HG03469 (cell line): ENCODE results near the gene ADAMTS17.

Experiments
- ATAC-seq: cut with Tn5 transposase; IDR thresholded peaks from one replicate; pipeline ENCODE4 v1.9.1; 2021; ENCODE audit warnings: mild to moderate bottlenecking, moderate library complexity, moderate number of reproducible peaks; ENCODE audit not compliant: unreplicated experiment

ADAMTS17 gene

DNA sequence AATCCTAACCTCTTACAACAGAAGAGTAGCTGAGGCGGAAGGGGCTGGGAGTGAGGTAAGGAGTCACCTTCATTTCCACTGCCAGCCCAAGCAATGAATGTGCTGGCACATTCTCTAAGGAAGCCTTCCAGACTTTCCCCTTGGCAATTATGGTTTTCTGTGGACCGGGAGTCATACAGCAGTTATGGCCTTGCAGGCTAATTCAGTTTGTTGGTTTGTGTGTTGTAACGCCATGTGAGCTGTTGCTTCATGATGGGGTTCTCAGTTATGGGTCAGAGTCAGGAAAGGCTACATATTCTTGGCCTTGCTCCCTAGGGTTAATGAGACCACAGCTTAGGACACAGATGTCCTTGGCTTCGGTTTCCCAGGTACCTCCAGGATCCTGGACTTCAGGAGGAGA, 137.0 kb downstream of the ADAMTS17 start:
- no peak for ATAC-seq

DNA sequence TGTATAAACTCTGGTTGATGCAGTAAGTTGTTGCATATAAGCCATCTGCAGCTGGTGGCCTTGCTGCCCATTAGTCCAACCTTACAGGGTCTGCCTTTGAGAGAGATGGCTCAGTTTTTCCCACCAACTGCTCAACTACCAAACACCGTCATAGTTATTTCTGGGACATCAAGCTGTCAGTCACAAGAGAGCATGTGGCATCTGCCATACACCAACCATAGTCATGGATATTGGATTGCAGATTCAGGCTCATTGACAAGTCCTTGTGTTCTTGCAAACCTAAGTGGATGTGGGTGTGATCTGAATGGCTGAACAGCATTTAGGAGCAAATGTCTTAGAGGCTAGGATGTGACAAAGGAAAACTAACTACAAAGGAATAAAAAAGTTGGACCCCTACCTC, 137.6 kb downstream of the ADAMTS17 start:
- no peak for ATAC-seq

DNA sequence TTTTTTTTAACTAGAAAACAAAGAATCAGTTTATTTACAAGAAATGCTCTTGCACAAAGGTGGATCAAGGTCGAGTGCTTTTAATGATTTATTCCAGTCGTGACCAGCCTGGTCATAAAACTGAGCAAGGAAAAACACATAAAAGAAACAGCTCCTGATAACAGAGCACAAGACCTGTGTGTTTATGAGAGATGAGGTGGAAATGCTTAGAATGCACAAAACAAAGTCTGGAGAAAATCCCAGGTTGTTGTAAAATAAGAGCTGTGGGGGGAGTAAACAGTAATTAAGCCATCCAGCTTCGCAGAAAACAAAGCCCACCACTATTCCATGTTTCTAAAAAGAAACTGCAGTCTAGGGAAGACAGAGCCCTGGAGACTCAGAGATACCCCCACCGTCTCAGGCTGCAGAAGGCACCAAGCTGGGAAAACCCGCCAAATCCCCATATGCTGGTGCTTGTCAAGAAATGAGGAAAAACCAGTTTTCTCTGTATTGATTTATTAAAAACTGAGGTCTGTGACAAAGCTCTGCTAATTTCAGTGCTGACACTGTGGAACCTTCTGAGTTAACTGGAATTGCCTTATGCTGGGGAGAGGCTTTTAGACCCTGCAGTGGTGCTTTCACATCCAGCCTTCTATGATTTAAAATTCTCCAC, 139.3 kb downstream of the ADAMTS17 start:
- no peak for ATAC-seq

DNA sequence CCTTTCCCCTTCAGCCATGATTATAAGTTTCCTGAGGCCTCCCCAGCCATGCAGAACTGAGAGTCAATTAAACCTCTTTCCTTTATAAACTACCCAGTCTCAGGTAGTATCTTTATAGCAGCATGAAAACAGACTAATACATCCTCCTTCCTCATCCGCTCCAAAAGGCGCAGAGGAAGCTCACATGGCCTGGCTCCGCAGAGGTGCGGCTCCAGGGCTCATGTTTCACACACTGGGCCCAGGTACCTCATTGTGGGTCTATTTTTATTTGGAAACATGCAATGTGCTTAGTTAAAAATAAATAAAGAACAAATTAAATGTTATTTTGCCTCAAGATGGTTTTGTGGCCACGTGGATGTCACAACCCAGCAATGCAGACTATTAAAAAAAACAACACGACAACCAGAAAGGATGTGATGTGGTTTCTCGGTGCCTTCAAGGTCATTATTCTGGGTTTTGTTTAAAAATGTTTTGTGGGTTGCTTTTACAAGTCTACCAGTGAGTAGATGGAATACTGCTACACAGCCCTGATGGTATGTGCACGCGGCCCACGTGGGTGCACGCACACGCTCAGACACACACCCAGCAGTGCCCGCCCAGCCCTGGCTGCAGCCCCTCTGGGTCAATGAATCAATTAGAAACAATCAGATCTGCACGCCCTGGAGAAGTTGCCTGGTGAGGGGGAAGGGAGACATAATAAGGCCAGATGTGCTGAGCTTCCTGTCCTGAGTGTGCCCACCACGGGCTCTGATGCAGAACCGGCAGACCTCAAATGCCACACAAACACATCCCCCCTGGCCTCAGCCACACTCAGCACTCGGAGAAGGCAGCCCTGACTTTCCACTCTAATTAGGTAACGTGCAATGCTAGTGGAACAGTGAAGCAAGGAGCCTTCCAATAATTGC, 140.1 kb downstream of the ADAMTS17 start:
- ATAC-seq: no peak

DNA sequence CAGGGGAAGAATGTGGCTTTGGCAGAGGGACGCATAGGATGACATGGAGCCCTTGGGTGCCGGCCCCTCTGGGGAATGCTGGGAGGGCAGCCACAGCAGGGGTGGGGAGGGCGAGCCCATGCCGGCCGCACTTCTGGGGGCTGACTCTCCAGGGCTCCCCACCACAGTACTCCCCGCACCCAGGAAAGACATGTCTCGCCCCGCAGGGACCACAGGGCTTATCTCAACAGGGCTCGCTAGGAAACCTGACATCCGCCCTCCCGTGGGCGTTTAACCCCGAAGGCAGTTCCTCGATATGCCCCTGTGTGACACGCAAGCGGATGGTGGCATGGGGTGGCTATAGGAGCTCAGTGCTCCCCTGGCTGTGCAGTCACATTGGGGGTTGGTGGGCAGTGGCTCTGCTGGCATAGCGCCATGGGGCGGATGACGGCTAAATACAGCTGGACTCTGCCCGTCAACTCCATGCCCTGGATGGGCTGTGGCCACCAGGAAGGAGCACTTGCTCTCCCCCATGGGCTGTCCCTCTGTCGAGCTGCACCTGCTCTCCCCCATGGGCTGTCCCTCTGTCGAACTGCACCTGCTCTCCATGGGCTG, 141.4 kb downstream of the ADAMTS17 start:
- ATAC-seq: no peak

DNA sequence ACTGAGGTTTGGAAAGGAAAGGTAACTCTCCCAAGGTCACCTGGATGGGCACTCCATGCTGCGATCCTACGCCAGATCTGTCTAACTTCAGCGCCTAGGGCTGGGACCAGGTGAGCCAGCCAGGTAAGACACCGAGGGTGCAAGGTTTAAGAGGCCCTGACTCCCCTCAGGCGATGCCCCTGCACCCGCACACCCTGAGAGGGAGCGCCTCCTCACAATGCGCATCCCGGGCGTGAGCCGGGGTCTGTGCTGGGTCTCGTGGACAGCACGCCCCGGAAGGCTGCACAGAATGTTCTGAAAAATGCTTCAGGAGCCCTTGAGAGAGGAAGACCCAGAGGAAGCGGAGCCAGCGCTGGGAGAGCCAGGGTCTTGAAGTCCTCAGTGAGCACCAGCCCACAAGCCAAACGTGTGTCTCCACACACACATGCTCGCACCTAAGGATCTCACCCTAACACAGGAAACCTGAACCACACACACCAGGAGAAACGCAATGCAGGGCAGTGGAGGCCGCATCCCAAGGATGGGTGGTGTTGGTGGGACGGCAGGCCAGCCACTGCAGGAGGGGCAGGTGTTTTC, 142.0 kb downstream of the ADAMTS17 start:
- ATAC-seq: no peak

DNA sequence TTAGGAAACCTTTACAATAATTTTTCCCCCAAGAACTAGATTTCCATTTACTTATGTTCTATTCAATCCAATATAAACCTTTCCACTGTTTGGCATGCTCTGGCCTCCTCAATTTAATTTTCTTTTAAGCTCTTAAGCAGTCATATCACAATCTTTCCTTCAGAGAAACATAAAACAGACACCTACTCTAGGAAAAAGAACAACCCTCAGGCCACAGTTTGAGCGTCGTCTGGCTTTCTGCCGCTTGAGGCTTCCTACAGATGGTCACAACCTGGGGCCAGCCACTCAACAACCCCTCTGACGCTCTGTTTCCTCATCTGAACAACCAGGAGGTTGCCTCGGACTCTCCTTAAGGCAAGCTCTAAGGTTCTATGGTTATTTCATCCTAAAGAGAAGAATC, 143.3 kb downstream of the ADAMTS17 start:
- ATAC-seq: no peak

DNA sequence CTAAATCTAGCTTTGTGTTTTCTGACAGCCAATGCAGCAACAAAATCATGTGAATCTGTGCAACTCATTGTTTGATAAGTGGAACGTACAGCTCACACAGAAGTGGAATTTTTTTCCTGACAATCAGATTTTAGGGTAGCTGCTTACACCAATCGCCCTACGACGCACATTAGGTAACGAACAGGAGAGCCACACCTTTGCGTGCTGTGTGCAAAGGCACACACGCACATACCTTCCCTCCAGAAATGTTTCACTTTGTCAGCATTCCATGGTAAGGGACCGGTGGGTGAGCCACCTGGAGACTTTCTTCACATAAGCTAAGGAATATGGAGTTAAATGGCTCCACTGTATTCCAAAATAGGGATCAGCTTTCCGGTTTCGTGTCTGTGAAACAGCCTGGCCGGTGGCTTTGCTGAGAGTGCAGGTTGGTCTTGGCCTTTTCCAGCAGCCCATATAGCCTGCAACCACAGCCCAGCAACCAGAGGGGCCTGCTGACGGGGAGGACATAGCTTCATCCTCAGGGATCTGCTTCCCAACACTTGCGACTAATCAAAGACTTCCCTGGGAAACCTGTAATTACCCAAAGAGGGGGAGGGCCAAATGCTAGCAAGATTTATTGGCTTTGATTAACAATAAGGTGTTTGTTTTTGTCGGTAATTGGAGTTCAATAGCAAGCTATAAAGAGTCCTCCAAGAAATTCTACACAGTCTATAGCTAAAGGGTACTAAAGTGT, 145.3 kb downstream of the ADAMTS17 start:
- ATAC-seq: no peak

DNA sequence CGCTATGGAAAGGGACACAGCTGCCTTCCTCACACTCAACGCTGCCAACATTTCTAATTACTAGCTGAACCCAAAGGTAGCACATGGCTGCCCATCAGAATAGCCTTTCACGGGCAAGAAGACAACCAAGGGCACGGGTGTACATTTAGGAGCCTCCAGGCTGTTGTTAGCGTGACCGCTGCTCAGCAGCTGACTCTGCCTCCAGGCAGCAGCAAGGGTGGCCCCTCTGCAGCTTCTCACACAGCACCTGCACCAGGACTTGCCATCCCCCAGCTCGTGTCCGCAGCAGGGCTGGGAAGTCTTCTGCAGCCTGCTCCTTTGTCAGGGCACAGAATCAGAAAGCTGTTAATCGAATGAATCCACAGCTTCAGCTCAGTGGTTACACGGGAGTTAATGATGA, 146.8 kb downstream of the ADAMTS17 start:
- no peak for ATAC-seq

DNA sequence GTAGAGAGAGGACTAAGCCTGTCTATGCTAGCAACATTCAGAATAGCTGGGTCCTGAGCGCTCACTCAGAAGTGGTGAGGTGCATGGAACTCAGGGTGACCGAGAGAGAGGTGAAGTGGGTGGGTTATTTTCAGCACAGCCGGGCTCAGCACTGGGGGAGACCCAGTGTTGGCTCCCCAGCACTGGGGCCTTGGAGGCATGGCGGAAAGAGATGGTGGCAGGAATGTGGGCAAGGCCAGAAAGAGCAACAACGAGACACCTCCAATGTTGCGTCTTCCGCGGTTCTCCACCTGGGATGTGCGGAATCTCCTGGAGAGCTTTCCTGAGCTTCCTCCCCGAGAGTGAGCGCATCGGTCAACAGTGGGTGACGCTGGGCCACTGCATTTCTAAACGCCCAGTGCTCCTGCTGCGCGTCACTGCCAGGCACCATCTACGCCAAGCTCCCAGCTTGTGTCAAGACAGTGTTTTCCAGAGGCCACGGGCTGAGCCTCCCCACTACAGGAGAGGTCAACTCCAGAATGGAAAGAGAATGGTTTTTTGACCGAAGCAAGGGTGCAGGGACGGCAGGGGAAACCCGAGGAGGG, 148.4 kb downstream of the ADAMTS17 start:
- ATAC-seq: no peak

DNA sequence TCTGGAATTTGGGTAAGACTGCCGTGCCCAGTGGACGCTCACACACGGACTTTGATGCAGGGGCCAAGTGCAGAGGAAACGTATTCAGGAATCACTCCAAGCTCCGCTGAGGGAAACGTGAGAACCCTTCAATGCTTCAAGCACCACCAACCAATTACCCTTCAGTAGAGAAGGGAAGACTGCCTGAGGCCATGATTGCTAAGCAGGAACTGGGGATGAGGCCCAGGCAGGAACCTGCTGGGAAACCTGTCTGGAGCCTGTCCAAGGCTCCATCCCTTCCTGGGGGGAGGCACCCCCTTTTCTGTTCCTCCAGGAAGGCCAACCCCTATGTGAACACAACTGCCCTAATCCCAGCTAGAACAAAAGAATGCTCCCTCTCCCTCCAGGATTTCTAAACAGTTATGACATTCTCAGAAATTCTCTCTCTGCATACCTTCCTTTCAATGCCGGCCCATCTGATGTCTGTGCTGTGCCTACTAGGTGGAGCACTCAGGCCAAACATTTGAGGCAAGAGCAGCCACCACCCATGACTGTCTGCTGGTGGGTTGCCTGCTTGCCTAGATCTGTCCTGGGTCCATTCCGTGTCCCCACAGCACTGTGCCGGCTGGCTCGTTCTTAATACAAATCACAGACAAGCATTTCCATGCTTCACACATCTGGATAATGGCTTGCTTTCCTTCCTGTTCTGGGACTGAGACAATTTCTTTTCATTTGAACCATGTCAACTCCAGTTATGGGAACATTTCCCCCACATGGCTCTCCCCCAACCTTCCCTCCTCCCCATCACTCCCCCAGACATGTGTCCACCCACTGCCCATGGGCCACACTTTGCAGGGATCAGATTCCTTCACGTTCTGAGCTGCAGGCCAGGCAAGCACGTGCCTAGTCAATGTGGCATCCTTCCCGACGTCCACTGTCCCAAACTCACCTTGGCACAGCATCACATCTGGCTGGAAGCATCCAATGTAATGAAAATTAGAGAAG, 149.4 kb downstream of the ADAMTS17 start:
- no peak for ATAC-seq

DNA sequence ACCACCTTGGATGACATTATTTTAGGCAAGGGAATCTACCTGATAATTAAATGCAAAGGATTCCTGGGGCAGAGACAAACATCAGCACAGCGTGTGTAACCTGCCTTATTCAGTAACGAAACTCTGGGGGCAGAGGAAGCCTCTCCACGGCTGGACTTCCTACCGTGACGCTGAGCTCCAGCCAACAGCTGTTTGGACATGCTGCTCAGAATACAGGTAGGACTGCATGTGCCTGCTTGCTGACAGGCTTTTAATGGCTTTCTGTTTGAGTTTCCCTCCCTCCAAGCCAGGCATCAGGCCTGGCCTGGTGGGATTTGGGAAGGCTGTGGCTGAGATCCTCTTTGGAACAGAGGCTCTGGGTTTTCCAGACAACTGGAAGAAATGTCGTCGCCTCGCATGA, 150.6 kb downstream of the ADAMTS17 start:
- no peak for ATAC-seq

DNA sequence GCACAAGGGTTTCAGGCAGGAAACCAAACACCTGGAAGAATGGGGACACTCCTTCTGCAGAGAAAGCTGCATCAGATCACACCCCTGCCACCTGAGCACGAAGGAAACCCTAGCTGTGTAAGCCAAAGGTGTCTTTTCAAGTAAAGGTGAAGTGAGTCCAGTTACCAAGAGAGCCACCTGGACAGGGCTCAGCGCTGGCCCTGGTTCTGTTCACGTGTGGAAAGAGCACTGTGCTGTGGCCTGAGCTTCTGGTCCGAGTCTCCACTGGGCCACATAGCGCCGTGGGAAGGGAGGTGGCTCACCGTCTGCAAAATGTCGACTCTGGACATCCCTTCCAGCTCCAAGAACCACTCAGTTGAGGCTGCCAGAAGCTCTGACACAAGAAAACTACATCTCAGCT, 151.1 kb downstream of the ADAMTS17 start:
- ATAC-seq: no peak

DNA sequence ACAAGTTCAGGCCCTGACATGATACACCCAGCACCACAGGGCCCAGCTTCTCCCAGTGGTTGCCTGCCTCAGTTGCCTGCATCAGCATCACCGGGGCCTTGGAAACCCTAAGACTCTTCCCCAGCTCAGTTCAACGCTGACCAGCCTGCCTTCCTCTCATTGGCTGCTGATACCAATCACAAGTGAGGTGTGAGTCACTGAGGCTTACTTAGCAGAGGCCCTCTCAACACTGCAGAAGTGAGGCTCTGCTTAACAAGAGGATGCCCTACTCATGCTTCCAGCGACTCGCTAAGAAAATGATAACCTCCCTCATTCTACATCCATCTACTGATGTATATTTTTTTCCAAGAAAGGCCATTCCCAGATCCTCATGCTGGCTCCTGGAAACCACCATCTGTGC, 151.9 kb downstream of the ADAMTS17 start:
- no peak for ATAC-seq

DNA sequence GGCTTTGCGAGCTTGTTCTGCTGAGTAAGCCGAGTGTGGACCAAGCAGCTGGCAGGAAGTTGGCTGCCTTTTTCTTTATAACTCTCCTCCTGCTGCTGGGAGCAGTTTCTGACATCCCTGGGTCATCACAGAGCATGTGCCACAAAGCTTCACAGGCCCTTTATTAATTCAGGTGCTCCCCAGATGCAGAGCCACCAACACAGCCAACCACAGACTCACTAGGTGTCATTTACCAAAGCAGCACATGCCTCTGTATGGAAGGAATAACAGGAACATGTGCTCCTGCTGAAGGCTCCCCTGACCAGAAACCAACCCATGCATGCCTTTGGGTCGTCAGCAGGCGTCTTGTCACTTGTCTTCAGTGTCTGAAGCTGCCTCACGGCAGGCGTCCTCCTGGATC, 152.5 kb downstream of the ADAMTS17 start:
- no peak for ATAC-seq

DNA sequence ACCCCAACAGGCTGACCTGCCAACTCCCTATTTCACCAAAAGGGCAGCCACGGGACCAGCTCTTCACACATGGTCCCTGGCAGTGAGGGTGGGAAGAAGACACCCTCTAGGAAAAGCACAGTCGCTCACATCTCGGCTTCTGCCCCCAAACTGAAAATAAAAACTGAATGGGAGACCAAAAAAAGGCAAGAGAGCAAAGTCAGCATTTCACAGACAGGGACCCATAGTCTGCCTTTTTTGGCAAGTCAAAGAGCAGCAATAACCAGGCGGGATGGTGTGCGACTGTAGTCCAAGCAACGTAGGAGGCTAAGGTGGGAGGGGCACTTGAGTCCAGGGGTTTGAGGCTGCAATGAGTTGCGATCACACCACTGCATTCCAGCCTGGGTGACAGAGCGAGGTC, 154.1 kb downstream of the ADAMTS17 start:
- no peak for ATAC-seq

DNA sequence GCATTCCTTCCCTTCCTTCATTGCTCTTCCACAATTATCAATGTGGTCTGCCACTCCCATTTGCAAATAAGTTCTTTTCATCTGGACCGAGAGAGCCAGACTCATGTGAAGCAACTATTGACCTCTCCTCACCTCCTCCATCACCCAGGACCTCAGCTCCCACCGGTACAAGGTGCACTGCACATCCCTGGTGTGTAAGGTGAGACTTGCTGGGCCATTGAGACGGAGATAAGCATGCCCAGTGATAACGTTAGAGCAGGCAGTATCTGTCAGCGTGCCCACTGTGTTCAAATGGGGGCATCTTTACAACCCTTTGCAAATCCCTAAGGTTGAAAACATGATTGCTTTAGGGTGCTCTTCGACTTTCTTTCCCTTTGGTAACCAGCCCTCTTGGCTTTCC, 154.8 kb downstream of the ADAMTS17 start:
- no peak for ATAC-seq

DNA sequence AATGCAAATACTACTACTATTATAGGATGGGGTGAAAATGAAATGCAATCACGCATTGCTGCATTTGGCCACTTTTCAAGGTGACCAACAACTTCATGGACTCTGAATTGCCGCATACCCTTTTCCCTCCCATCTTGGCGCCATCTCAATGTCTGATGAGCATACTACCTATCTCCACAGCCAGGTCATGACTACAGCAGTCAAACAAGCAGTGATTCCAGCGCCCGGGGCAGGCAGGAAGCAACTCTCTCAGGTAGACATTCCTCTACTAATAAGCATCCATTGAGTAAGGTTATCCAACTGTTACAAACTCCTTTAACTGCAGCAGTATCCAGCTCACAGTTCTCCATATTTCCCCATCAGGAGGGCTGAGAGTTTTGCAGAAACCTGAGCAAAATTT, 155.4 kb downstream of the ADAMTS17 start:
- ATAC-seq: no peak

DNA sequence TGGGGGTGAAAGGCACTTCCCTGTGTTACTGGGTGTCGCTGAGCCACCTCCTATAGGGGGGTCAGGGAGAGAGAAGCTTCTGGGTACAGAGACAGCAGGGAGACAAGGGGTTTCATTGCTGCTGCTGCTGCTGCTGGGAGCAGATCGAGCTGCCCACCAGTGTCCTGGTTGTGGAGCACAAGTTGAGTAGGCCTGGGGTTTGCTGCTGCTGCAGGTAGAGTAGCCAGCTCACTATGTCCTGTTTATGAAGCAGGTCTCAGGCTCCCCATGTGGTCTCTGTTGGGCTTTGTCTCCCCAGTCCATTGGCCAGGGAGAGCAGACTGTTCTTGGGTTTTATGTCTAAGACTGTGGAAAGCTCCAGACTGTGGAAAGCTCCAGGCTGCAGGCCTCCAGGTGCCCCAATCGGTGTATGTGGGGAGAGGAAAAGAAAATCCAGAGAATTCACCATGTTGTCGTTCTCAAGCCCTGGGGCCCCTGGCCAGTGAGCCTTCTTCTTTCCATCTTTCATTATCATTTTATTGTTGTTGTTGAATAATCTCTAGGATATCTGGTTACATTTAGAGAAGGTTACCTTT, 157.8 kb downstream of the ADAMTS17 start:
- no peak for ATAC-seq
